Naive thymus-derived CD4-positive, alpha-beta T cell (primary cell): ENCODE data around the gene RAB33A. TPM values are rescaled to one million over a fixed set of nuclear protein-coding genes. Genes with fewer than 3 reads are reported as not detected.

Source experiments
- ATAC-seq: fragments of 150-1000 bp; cut with Tn5 transposase; 2 replicates; pipeline ENCODE4 v1.10.0; 2021; ENCODE audit warnings: mild to moderate bottlenecking, moderate library complexity
- CTCF ChIA-PET: fragments of 350-600 bp; sonication (Branson Sonifier 250); formaldehyde crosslinking; loops from one replicate; lab custom pipeline; 2021; ENCODE audit warnings: antibody characterized with exemption; lab: Charles Lee
- POLR2A ChIA-PET: fragments of 350-600 bp; sonication (Branson Sonifier 250); formaldehyde crosslinking; loops from one replicate; lab custom pipeline; 2021; ENCODE audit warnings: antibody characterized with exemption, inconsistent platforms; lab: Charles Lee
- DNase-seq, 9 donors: peaks; one replicate each; pipeline versions ENCODE4 v3.0.0 to v3.0.0-alpha.2; 2020 to 2022; ENCODE audit warnings: mixed read lengths in 1 of 9
- H3K27ac ChIP-seq: one replicate; pipeline ENCODE4 v1.7.0; 2013; ENCODE audit warnings: mild to moderate bottlenecking, low read depth, low read length, moderate library complexity
- H3K27me3 ChIP-seq, 2 donors: one replicate each; pipeline ENCODE4 v1.7.0; 2013; ENCODE audit warnings: low read length in 2 of 2, mild to moderate bottlenecking in 2 of 2, moderate library complexity in 2 of 2; ENCODE audit not compliant: control insufficient read depth in 2 of 2, insufficient read depth in 2 of 2
- H3K36me3 ChIP-seq, 3 experiments: 1 replicate in 2 of 3; 2 replicates in 1 of 3; pipeline ENCODE4 v1.7.0; 2013; ENCODE audit warnings: low read length in 3 of 3, mild to moderate bottlenecking in 3 of 3, moderate library complexity in 1 of 3; ENCODE audit not compliant: insufficient read depth in 3 of 3, control insufficient read depth in 2 of 3
- H3K4me1 ChIP-seq, 2 donors: one replicate each; pipeline ENCODE4 v1.7.0; 2013; ENCODE audit warnings: low read length in 2 of 2, mild to moderate bottlenecking in 2 of 2, moderate library complexity in 1 of 2; ENCODE audit not compliant: control insufficient read depth in 2 of 2, insufficient read depth in 2 of 2
- H3K4me3 ChIP-seq: 2 replicates; pipeline ENCODE4 v1.7.0; 2013; ENCODE audit warnings: mild to moderate bottlenecking, low read length
- H3K9me3 ChIP-seq, 3 experiments: 1 replicate in 2 of 3; 2 replicates in 1 of 3; pipeline ENCODE4 v1.7.0; 2013; ENCODE audit warnings: low read length in 3 of 3; ENCODE audit not compliant: control insufficient read depth in 2 of 3
- H3K27ac Mint-ChIP-seq, 9 donors: one replicate each; pipeline ENCODE4 v1.8.0; 2020 to 2022; ENCODE audit warnings: mixed read lengths in 9 of 9, mild to moderate bottlenecking in 8 of 9, moderate library complexity in 5 of 9, inconsistent platforms in 2 of 9
- H3K27me3 Mint-ChIP-seq, 5 donors: one replicate each; pipeline ENCODE4 v1.8.0; 2021 to 2022; ENCODE audit warnings: mixed read lengths in 5 of 5, mild to moderate bottlenecking in 1 of 5
- H3K36me3 Mint-ChIP-seq, 5 donors: one replicate each; pipeline ENCODE4 v1.8.0; 2020 to 2022; ENCODE audit warnings: mixed read lengths in 5 of 5, mild to moderate bottlenecking in 3 of 5, inconsistent platforms in 1 of 5
- H3K4me1 Mint-ChIP-seq, 7 donors: one replicate each; pipeline ENCODE4 v1.8.0; 2020 to 2022; ENCODE audit warnings: mixed read lengths in 7 of 7, mild to moderate bottlenecking in 3 of 7, inconsistent platforms in 1 of 7
- H3K4me3 Mint-ChIP-seq, 10 donors: one replicate each; pipeline ENCODE4 v1.8.0; 2020 to 2022; ENCODE audit warnings: mild to moderate bottlenecking in 10 of 10, mixed read lengths in 10 of 10, moderate library complexity in 6 of 10, inconsistent platforms in 2 of 10
- H3K9me3 Mint-ChIP-seq, 11 donors: one replicate each; pipeline ENCODE4 v1.8.0; 2020 to 2022; ENCODE audit warnings: mixed read lengths in 11 of 11, mild to moderate bottlenecking in 4 of 11, inconsistent platforms in 1 of 11, moderate library complexity in 1 of 11
- intact Hi-C, 2 donors: fragments of 100-400 bp; cut with micrococcal nuclease; formaldehyde crosslinking; loops; one replicate each; pipeline ENCODE4 v1.15.1; 2023
- polyA plus RNA-seq, 2 donors: library from polyadenylated mRNA; unstranded; fragments of 300-500 nt; fragmentation: Illumina TruSeq; gene quantifications; one replicate each; pipeline ENCODE4 v1.2.3, GENCODE V29; 2021
- total RNA-seq, 6 experiments: library from RNA in 5 of 6; stranded (reverse) in 5 of 6; gene quantifications; 1 replicate in 5 of 6; 2 replicates in 1 of 6; pipeline ENCODE4 v1.2.3 and lab custom pipeline; 2021 to 2026

Gene RAB33A
- total and polyA plus RNA-seq, 7 experiments from 2014 or later, result 2.9 to 25.6 (median 11.9) TPM

GRCh38 chrX:130159776-130160175 is 12.0 kb upstream of the RAB33A start:
- no peak overlapping the region for H3K4me3 Mint-ChIP-seq
- H3K9me3 Mint-ChIP-seq, result no peaks in the 10 kb centered on the region
- Histone ChIP-seq H3K4me1 (no peaks in the 10 kb centered on the region), H3K9me3 (no peaks in the 10 kb centered on the region), H3K27ac (no peak overlapping the region), H3K27me3 (no peaks in the 10 kb centered on the region), H3K36me3 (no peaks in the 10 kb centered on the region), H3K4me3 (no peak overlapping the region)
- ChIA-PET CTCF (no interaction called here), POLR2A (interaction anchor here (0.6 to 0.9 kb wide), 2 partner anchors 12 to 326 kb away, joined by 3 read pairs; no protein-coding TSS in a partner anchor)
- intact Hi-C loops, result no loop called here
- H3K27me3 Mint-ChIP-seq, result no peaks in the 10 kb centered on the region
- peak overlapping the region in 2 of 9 donors; percentile 8 to 35 for H3K27ac Mint-ChIP-seq
- ATAC-seq, result no peak
- peaks cover 8 to 40% (median 28%) of the 10 kb centered on the region in 7 donors for H3K4me1 Mint-ChIP-seq
- peaks cover 0 to 4% (median 0%) of the 10 kb centered on the region in 5 donors for H3K36me3 Mint-ChIP-seq
- no peak for DNase-seq

- H3K9me3 Mint-ChIP-seq, result no peaks in the 10 kb centered on the region
- Histone ChIP-seq H3K27ac (no peak overlapping the region), H3K27me3 (no peaks in the 10 kb centered on the region), H3K9me3 (no peaks in the 10 kb centered on the region), H3K36me3 (no peaks in the 10 kb centered on the region), H3K4me3 (no peak overlapping the region), H3K4me1 (peaks cover 8 to 10% of the 10 kb centered on the region in 2 donors)
- no peaks in the 10 kb centered on the region for H3K36me3 Mint-ChIP-seq
- CTCF ChIA-PET, result interaction anchor here (0.7 kb wide), 2 partner anchors 15 to 156 kb away, joined by 3 read pairs; no protein-coding TSS in a partner anchor
- no peak for DNase-seq
- POLR2A ChIA-PET, result no interaction called here
- intact Hi-C loops, result no loop called here
- peaks cover 10 to 57% (median 36%) of the 10 kb centered on the region in 7 donors for H3K4me1 Mint-ChIP-seq
- peak overlapping the region in 5 of 10 donors; percentile 4 to 44 (median 27) for H3K4me3 Mint-ChIP-seq
- ATAC-seq, result no peak
- peak overlapping the region in 1 of 9 donors; percentile 52 for H3K27ac Mint-ChIP-seq
- no peaks in the 10 kb centered on the region for H3K27me3 Mint-ChIP-seq
Measured at GRCh38 chrX:130162094-130162735, 9.5 kb upstream of the RAB33A start.

DNA sequence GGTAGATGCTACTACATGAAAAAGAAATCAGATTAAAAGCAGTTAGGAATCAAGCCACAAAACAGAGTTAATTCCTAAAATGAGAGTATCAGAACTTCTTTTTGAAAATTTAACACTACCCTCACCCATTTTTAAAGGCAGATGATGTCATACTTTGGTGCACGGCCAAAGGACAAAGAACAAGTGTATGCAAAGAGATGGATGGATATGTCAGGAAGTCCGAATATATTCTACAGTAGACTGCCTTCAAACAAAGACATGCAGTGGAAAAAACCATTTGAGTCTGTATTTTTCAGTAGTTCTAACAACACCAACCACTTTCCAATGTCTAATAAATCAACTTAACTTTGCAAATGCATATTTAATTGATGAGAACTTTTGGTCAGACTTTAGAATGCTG is 8.4 kb upstream of the RAB33A start:
- peaks cover 10 to 58% (median 36%) of the 10 kb centered on the region in 7 donors for H3K4me1 Mint-ChIP-seq
- ATAC-seq, result no peak

DNA sequence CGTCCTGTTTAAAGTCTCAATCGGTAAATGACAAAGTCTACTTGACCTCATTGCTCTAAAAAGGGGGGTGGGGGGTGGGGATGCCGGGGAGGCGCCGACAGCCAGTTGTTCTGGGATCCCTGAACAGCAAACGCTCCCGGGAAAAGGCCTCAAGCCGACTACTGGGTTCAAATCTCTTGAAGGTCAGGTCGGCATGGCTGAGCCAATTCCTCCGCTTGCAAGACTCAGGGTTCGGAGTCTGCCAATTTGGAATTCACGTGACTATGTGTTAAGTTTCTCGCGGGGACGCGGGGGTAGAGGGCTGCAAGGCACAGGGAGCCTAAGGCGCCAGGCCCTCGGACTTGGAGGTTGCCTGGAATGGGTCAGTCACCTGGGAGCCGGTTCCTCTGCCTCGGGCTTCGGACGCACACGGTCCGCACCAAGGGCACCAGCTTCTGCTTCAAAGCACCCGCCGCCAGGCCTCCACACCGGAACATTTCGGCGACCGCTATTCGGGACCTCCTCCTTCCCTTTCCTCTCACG is 6.5 kb upstream of the RAB33A start:
- no peak for DNase-seq
- Mint-ChIP-seq H3K9me3 (no peaks in the 10 kb centered on the region), H3K27me3 (no peaks in the 10 kb centered on the region), H3K4me1 (peaks cover 8 to 42% (median 28%) of the 10 kb centered on the region in 7 donors), H3K27ac (peak overlapping the region; percentile 85 to 96 (median 92)), H3K4me3 (peak overlapping the region; percentile 84 to 98 (median 90)), H3K36me3 (no peaks in the 10 kb centered on the region)
- POLR2A ChIA-PET, result interaction anchor here (0.8 to 1.6 kb wide), 6 partner anchors 9 to 85 kb away, joined by 3 to 9 read pairs (median 4); no protein-coding TSS in a partner anchor
- CTCF ChIA-PET, result interaction anchor here (0.6 to 1.4 kb wide), 4 partner anchors 15 to 625 kb away, joined by 3 to 5 read pairs (median 4); partner anchors contain the start of gene OCRL
- Histone ChIP-seq H3K9me3 (no peaks in the 10 kb centered on the region), H3K27ac (peak overlapping the region; percentile 78), H3K4me3 (peak overlapping the region; percentile 87), H3K27me3 (no peaks in the 10 kb centered on the region), H3K4me1 (peaks cover 8 to 10% of the 10 kb centered on the region in 2 donors), H3K36me3 (no peaks in the 10 kb centered on the region)
- intact Hi-C loops, result loop anchor here (1.0 to 5.0 kb wide), 7 partner anchors 8 to 737 kb away; partner anchors contain the start of genes ENOX2 (in 1 of the 2) and ZDHHC9 (in 1 of the 2)
- ATAC-seq, result no peak

More for the DNA sequence above, 8.4 kb upstream of the RAB33A start:
- ChIA-PET CTCF (no interaction called here), POLR2A (no interaction called here)
- Mint-ChIP-seq H3K27ac (no peak overlapping the region), H3K9me3 (no peaks in the 10 kb centered on the region), H3K36me3 (no peaks in the 10 kb centered on the region), H3K27me3 (no peaks in the 10 kb centered on the region), H3K4me3 (peak overlapping the region in 9 of 10 donors; percentile 29 to 69 (median 44))
- Histone ChIP-seq H3K36me3 (no peaks in the 10 kb centered on the region), H3K9me3 (no peaks in the 10 kb centered on the region), H3K4me3 (no peak overlapping the region), H3K27me3 (no peaks in the 10 kb centered on the region), H3K27ac (no peak overlapping the region), H3K4me1 (peaks cover 8 to 10% of the 10 kb centered on the region in 2 donors)
- DNase-seq, result no peak
- intact Hi-C loops, result no loop called here

GRCh38 chrX:130165703-130166502 is 5.9 kb upstream of the RAB33A start, which contains the start of gene AIFM1:
Gene AIFM1, minus strand, starts transcription at chrX:130165841. Its CDS starts 185 bp downstream, at chrX:130165656.
- Histone ChIP-seq H3K4me1 (peaks cover 8 to 10% of the 10 kb centered on the region in 2 donors), H3K27ac (peak within 1 kb of the TSS; percentile 78), H3K9me3 (no peaks in the 10 kb centered on the region), H3K4me3 (peak within 1 kb of the TSS; percentile 87), H3K36me3 (no peaks in the 10 kb centered on the region), H3K27me3 (no peaks in the 10 kb centered on the region)
- intact Hi-C loops, result loop anchor here (1.0 to 5.0 kb wide), 9 partner anchors 7 to 736 kb away; partner anchors contain the start of genes ENOX2 (in 1 of the 2), ZDHHC9 (in 1 of the 2) and ZNF280C (in 1 of the 2)
- ATAC-seq, result peak; percentile 94
- ChIA-PET CTCF (interaction anchor here (0.6 to 1.4 kb wide), 4 partner anchors 14 to 626 kb away, joined by 3 to 5 read pairs (median 4); partner anchors contain the start of gene OCRL), POLR2A (interaction anchor here (0.8 to 1.6 kb wide), 6 partner anchors 8 to 85 kb away, joined by 3 to 9 read pairs (median 4); no protein-coding TSS in a partner anchor)
- DNase-seq, result peak; percentile 68 to 90 (median 84)
- no peaks in the 10 kb centered on the region for H3K9me3 Mint-ChIP-seq
- H3K36me3 Mint-ChIP-seq, result no peaks in the 10 kb centered on the region
- H3K4me1 Mint-ChIP-seq, result peaks cover 6 to 41% (median 32%) of the 10 kb centered on the region in 7 donors
- no peaks in the 10 kb centered on the region for H3K27me3 Mint-ChIP-seq
- peak within 1 kb of the TSS; percentile 85 to 96 (median 92) for H3K27ac Mint-ChIP-seq
- H3K4me3 Mint-ChIP-seq, result peak within 1 kb of the TSS; percentile 84 to 98 (median 90)

- POLR2A ChIA-PET, result interaction anchor here (1.1 to 1.6 kb wide), 3 partner anchors 10 to 86 kb away, joined by 3 to 9 read pairs (median 3); no protein-coding TSS in a partner anchor
- intact Hi-C loops, result loop anchor here (1.0 to 5.0 kb wide), 5 partner anchors 16 to 736 kb away; partner anchors contain the start of genes ENOX2 (in 1 of the 2), ZDHHC9 (in 1 of the 2) and ZNF280C (in 1 of the 2)
- ATAC-seq (no peak), DNase-seq (no peak)
- Mint-ChIP-seq H3K4me3 (peak overlapping the region; percentile 84 to 98 (median 90)), H3K9me3 (no peaks in the 10 kb centered on the region), H3K27me3 (no peaks in the 10 kb centered on the region), H3K36me3 (no peaks in the 10 kb centered on the region), H3K27ac (peak overlapping the region; percentile 85 to 96 (median 92)), H3K4me1 (peaks cover 6 to 42% (median 32%) of the 10 kb centered on the region in 7 donors)
- peak overlapping the region; percentile 87 for H3K4me3 ChIP-seq
- H3K27me3 ChIP-seq, result no peaks in the 10 kb centered on the region
- H3K27ac ChIP-seq, result peak overlapping the region; percentile 78
- peaks cover 0 to under 1% (median 0%) of the 10 kb centered on the region in 3 experiments for H3K36me3 ChIP-seq
- CTCF ChIA-PET, result interaction anchor here (1.3 to 1.4 kb wide), 2 partner anchors 14 to 46 kb away, joined by 3 to 5 read pairs; no protein-coding TSS in a partner anchor
- peaks cover 8 to 10% of the 10 kb centered on the region in 2 donors for H3K4me1 ChIP-seq
- H3K9me3 ChIP-seq, result no peaks in the 10 kb centered on the region
Measured at GRCh38 chrX:130166503-130166777, 5.3 kb upstream of the RAB33A start.
